Activated CD8-positive, alpha-beta T cell treated with anti-CD3 and anti-CD28 coated beads, Interleukin-2, amount 10 ng/mL, durations not matched to agents 7 days and 5 days (primary cell): ENCODE data around the gene KRT74. TPM values are rescaled to one million over a fixed set of nuclear protein-coding genes. Genes with fewer than 3 reads are reported as not detected.

Experiments
- ATAC-seq: fragments of 150-1000 bp; cut with Tn5 transposase; one replicate; pipeline ENCODE4 v1.10.0; 2021; ENCODE audit warnings: moderate library complexity
- CTCF ChIA-PET: fragments of 350-600 bp; sonication (Branson Sonifier 250); formaldehyde crosslinking; loops from one replicate; lab custom pipeline; 2021; ENCODE audit warnings: antibody characterized with exemption; lab: Charles Lee
- POLR2A ChIA-PET: fragments of 350-600 bp; sonication (Branson Sonifier 250); formaldehyde crosslinking; loops from one replicate; lab custom pipeline; 2021; ENCODE audit warnings: antibody characterized with exemption; lab: Charles Lee
- DNase-seq: peaks from one replicate; pipeline ENCODE4 v3.0.0-alpha.2; 2020
- H3K27ac Mint-ChIP-seq: one replicate; pipeline ENCODE4 v1.8.0; 2021; ENCODE audit warnings: mild to moderate bottlenecking, mixed read lengths
- H3K27me3 Mint-ChIP-seq: one replicate; pipeline ENCODE4 v1.8.0; 2021; ENCODE audit warnings: low read depth, mixed read lengths
- H3K36me3 Mint-ChIP-seq: one replicate; pipeline ENCODE4 v1.8.0; 2021; ENCODE audit warnings: low read depth, mixed read lengths
- H3K4me1 Mint-ChIP-seq: one replicate; pipeline ENCODE4 v1.8.0; 2021; ENCODE audit warnings: low read depth, mixed read lengths
- H3K4me3 Mint-ChIP-seq: one replicate; pipeline ENCODE4 v1.8.0; 2021; ENCODE audit warnings: mild to moderate bottlenecking, mixed read lengths
- H3K9me3 Mint-ChIP-seq: one replicate; pipeline ENCODE4 v1.8.0; 2022; ENCODE audit warnings: mixed read lengths; ENCODE audit not compliant: insufficient read depth
- total RNA-seq, 2 experiments: library from RNA; stranded (reverse); gene quantifications; one replicate each; pipeline ENCODE4 v1.2.3, GENCODE V29; 2021

KRT74 gene
- total RNA-seq, 2 experiments from 2014 or later = not detected

- ATAC-seq (no peak), DNase-seq (no peak)
- Mint-ChIP-seq H3K9me3 (no peaks in the 10 kb centered on the region), H3K27me3 (peaks cover 2% of the 10 kb centered on the region), H3K4me1 (peaks cover 36% of the 10 kb centered on the region), H3K27ac (peak overlapping the region; percentile 50), H3K4me3 (no peak overlapping the region), H3K36me3 (no peaks in the 10 kb centered on the region)
- ChIA-PET CTCF (interaction anchor here (1.0 to 20.3 kb wide), 16 partner anchors 11 to 395 kb away, joined by 3 to 736 read pairs (median 6); partner anchors contain the start of genes KRT1 and KRT74), POLR2A (interaction anchor here (0.9 kb wide), 1 partner anchor 122 kb away, joined by 3 read pairs; no protein-coding TSS in a partner anchor)
Observed at GRCh38 chr12:52585066-52585465, 11.4 kb upstream of the KRT74 start.

GRCh38 chr12:52584156-52584682 is 10.6 kb upstream of the KRT74 start:
- CTCF ChIA-PET = interaction anchor here (0.7 to 20.3 kb wide), 24 partner anchors 11 to 397 kb away, joined by 3 to 736 read pairs (median 4); partner anchors contain the start of genes KRT1 and KRT74
- Mint-ChIP-seq H3K27me3 (peaks cover 2% of the 10 kb centered on the region), H3K9me3 (no peaks in the 10 kb centered on the region), H3K4me1 (peaks cover 34% of the 10 kb centered on the region), H3K36me3 (no peaks in the 10 kb centered on the region), H3K27ac (no peak overlapping the region), H3K4me3 (no peak overlapping the region)
- DNase-seq (no peak), ATAC-seq (no peak)
- POLR2A ChIA-PET = no interaction called here

- POLR2A ChIA-PET = no interaction called here
Observed at GRCh38 chr12:52582971-52583456, 9.4 kb upstream of the KRT74 start.

GRCh38 chr12:52582486-52582885 is 8.8 kb upstream of the KRT74 start:
- Mint-ChIP-seq H3K36me3 (no peaks in the 10 kb centered on the region), H3K4me3 (no peak overlapping the region), H3K27ac (no peak overlapping the region), H3K27me3 (peaks cover 2% of the 10 kb centered on the region), H3K4me1 (peaks cover 34% of the 10 kb centered on the region), H3K9me3 (no peaks in the 10 kb centered on the region)
- CTCF ChIA-PET = interaction anchor here (0.9 to 20.3 kb wide), 9 partner anchors 19 to 398 kb away, joined by 3 to 736 read pairs (median 5); partner anchors contain the start of gene KRT1
- POLR2A ChIA-PET = interaction anchor here (1.0 to 1.2 kb wide), 2 partner anchors 98 to 288 kb away, joined by 3 read pairs; partner anchors contain the start of gene KRT1
- DNase-seq (no peak), ATAC-seq (no peak)

More at GRCh38 chr12:52582971-52583456, 9.4 kb upstream of the KRT74 start:
- CTCF ChIA-PET = interaction anchor here (0.7 to 20.3 kb wide), 20 partner anchors 9 to 398 kb away, joined by 3 to 736 read pairs (median 4); partner anchors contain the start of genes KRT1 and KRT74
- peaks cover 34% of the 10 kb centered on the region for H3K4me1 Mint-ChIP-seq
- no peak overlapping the region for H3K4me3 Mint-ChIP-seq
- no peaks in the 10 kb centered on the region for H3K36me3 Mint-ChIP-seq
- DNase-seq (peak; percentile 76), ATAC-seq (peak; percentile 65)
- no peak overlapping the region for H3K27ac Mint-ChIP-seq
- peaks cover 2% of the 10 kb centered on the region for H3K27me3 Mint-ChIP-seq
- H3K9me3 Mint-ChIP-seq = no peaks in the 10 kb centered on the region

GRCh38 chr12:52581481-52581880 is 7.8 kb upstream of the KRT74 start:
- H3K36me3 Mint-ChIP-seq = no peaks in the 10 kb centered on the region
- DNase-seq (no peak), ATAC-seq (no peak)
- H3K27ac Mint-ChIP-seq = no peak overlapping the region
- ChIA-PET CTCF (interaction anchor here (0.9 to 20.3 kb wide), 5 partner anchors 91 to 399 kb away, joined by 5 to 736 read pairs (median 8); partner anchors contain the start of gene KRT1), POLR2A (interaction anchor here (1.0 to 1.2 kb wide), 2 partner anchors 99 to 289 kb away, joined by 3 read pairs; partner anchors contain the start of gene KRT1)
- no peaks in the 10 kb centered on the region for H3K9me3 Mint-ChIP-seq
- H3K4me3 Mint-ChIP-seq = no peak overlapping the region
- H3K4me1 Mint-ChIP-seq = peaks cover 26% of the 10 kb centered on the region
- H3K27me3 Mint-ChIP-seq = peaks cover 2% of the 10 kb centered on the region

GRCh38 chr12:52581066-52581465 is 7.4 kb upstream of the KRT74 start:
- CTCF ChIA-PET = interaction anchor here (2.2 to 20.3 kb wide), 2 partner anchors 295 to 399 kb away, joined by 8 to 736 read pairs; no protein-coding TSS in a partner anchor
- no peaks in the 10 kb centered on the region for H3K9me3 Mint-ChIP-seq
- H3K27me3 Mint-ChIP-seq = peaks cover 3% of the 10 kb centered on the region
- ATAC-seq (no peak), DNase-seq (no peak)
- peaks cover 22% of the 10 kb centered on the region for H3K4me1 Mint-ChIP-seq
- H3K36me3 Mint-ChIP-seq = no peaks in the 10 kb centered on the region
- no peak overlapping the region for H3K27ac Mint-ChIP-seq
- H3K4me3 Mint-ChIP-seq = no peak overlapping the region
- POLR2A ChIA-PET = no interaction called here

GRCh38 chr12:52580496-52580895 is 6.9 kb upstream of the KRT74 start:
- POLR2A ChIA-PET = interaction anchor here (1.1 kb wide), 1 partner anchor 64 kb away, joined by 3 read pairs; no protein-coding TSS in a partner anchor
- no peak for ATAC-seq
- no peak for DNase-seq

GRCh38 chr12:52579468-52580465 is 6.1 kb upstream of the KRT74 start:
- no peak for ATAC-seq
- POLR2A ChIA-PET = interaction anchor here (1.1 kb wide), 1 partner anchor 65 kb away, joined by 3 read pairs; no protein-coding TSS in a partner anchor
- Mint-ChIP-seq H3K27ac (no peak overlapping the region), H3K27me3 (peaks cover 6% of the 10 kb centered on the region), H3K4me1 (peaks cover 9% of the 10 kb centered on the region), H3K9me3 (no peaks in the 10 kb centered on the region), H3K4me3 (no peak overlapping the region), H3K36me3 (no peaks in the 10 kb centered on the region)
- no peak for DNase-seq
- CTCF ChIA-PET = interaction anchor here (0.6 to 20.3 kb wide), 4 partner anchors 53 to 296 kb away, joined by 3 to 736 read pairs (median 3); no protein-coding TSS in a partner anchor

More at GRCh38 chr12:52580496-52580895, 6.9 kb upstream of the KRT74 start:
- Mint-ChIP-seq H3K4me1 (peaks cover 16% of the 10 kb centered on the region), H3K27ac (no peak overlapping the region), H3K27me3 (peaks cover 6% of the 10 kb centered on the region), H3K9me3 (no peaks in the 10 kb centered on the region), H3K4me3 (no peak overlapping the region), H3K36me3 (no peaks in the 10 kb centered on the region)
- CTCF ChIA-PET = interaction anchor here (1.2 to 20.3 kb wide), 2 partner anchors 53 to 295 kb away, joined by 3 to 736 read pairs; no protein-coding TSS in a partner anchor

- no peaks in the 10 kb centered on the region for H3K9me3 Mint-ChIP-seq
- ATAC-seq (no peak), DNase-seq (no peak)
- ChIA-PET POLR2A (no interaction called here), CTCF (interaction anchor here (0.8 to 20.3 kb wide), 2 partner anchors 9 to 297 kb away, joined by 3 to 736 read pairs; no protein-coding TSS in a partner anchor)
- peaks cover 6% of the 10 kb centered on the region for H3K27me3 Mint-ChIP-seq
- no peak overlapping the region for H3K27ac Mint-ChIP-seq
- no peaks in the 10 kb centered on the region for H3K36me3 Mint-ChIP-seq
- no peak overlapping the region for H3K4me3 Mint-ChIP-seq
- H3K4me1 Mint-ChIP-seq = peaks cover 5% of the 10 kb centered on the region
Observed at GRCh38 chr12:52578469-52578868, 4.8 kb upstream of the KRT74 start.

GRCh38 chr12:52577316-52577715 is 3.7 kb upstream of the KRT74 start:
- Mint-ChIP-seq H3K27ac (no peak overlapping the region), H3K27me3 (peaks cover 10% of the 10 kb centered on the region), H3K36me3 (no peaks in the 10 kb centered on the region), H3K4me3 (no peak overlapping the region), H3K9me3 (no peaks in the 10 kb centered on the region), H3K4me1 (peaks cover 3% of the 10 kb centered on the region)
- CTCF ChIA-PET = interaction anchor here (1.1 to 20.3 kb wide), 2 partner anchors 205 to 298 kb away, joined by 4 to 736 read pairs; no protein-coding TSS in a partner anchor
- no peak for ATAC-seq
- no peak for DNase-seq
- POLR2A ChIA-PET = no interaction called here

GRCh38 chr12:52575948-52576347 is 2.3 kb upstream of the KRT74 start:
- Mint-ChIP-seq H3K27me3 (peaks cover 11% of the 10 kb centered on the region), H3K4me1 (peaks cover 6% of the 10 kb centered on the region), H3K9me3 (no peaks in the 10 kb centered on the region), H3K36me3 (no peaks in the 10 kb centered on the region), H3K4me3 (no peak overlapping the region), H3K27ac (no peak overlapping the region)
- ChIA-PET POLR2A (interaction anchor here (0.7 kb wide), 1 partner anchor 284 kb away, joined by 3 read pairs; no protein-coding TSS in a partner anchor), CTCF (interaction anchor here (1.1 to 20.3 kb wide), 2 partner anchors 204 to 300 kb away, joined by 4 to 736 read pairs; no protein-coding TSS in a partner anchor)
- DNase-seq = no peak
- ATAC-seq = no peak
